OCI-LY7 (cell line): ENCODE results near the gene ITGA8. TPM values are rescaled to one million over a fixed set of nuclear protein-coding genes. Genes with fewer than 3 reads are reported as not detected.

ENCODE experiments used
- BruUV-seq: library from RNA; stranded (reverse); fragments of 400-500 nt; replicated peaks from 2 replicates; lab custom pipeline; 2021; lab: Mats Ljungman, UMichigan
- CTCF ChIA-PET: fragments of 300-600 bp; sonication (Branson Sonifier 250); formaldehyde crosslinking; loops from one replicate; lab custom pipeline; 2022; ENCODE audit warnings: antibody characterized with exemption; ENCODE audit not compliant: unreplicated experiment; lab: Charles Lee
- POLR2A ChIA-PET: fragments of 300-600 bp; sonication (Branson Sonifier 250); formaldehyde crosslinking; loops from one replicate; lab custom pipeline; 2022; ENCODE audit warnings: antibody characterized with exemption; lab: Charles Lee
- DNase-seq: peaks from one replicate; pipeline ENCODE4 v3.0.0-alpha.2; 2015; ENCODE audit warnings: low spot score
- H2AFZ ChIP-seq: fragments of 200-600 bp; sonication (generic), shearing (Covaris generic); 2 replicates; pipeline ENCODE4 v1.6.1; 2014; ENCODE audit warnings: mild to moderate bottlenecking, antibody characterized with exemption, low read length, moderate library complexity
- H3K27ac ChIP-seq: fragments of 200-600 bp; sonication (generic); 2 replicates; pipeline ENCODE4 v1.5.1; 2014; ENCODE audit warnings: mixed run types, low read depth, mild to moderate bottlenecking, moderate library complexity, low read length, inconsistent platforms; ENCODE audit not compliant: poor library complexity, severe bottlenecking
- H3K36me3 ChIP-seq: fragments of 200-600 bp; sonication (generic); 2 replicates; pipeline ENCODE4 v1.6.1; 2014; ENCODE audit warnings: mild to moderate bottlenecking, antibody characterized with exemption, low read length, moderate library complexity, mixed read lengths; ENCODE audit not compliant: insufficient read depth
- H3K4me1 ChIP-seq: fragments of 200-600 bp; sonication (generic); 2 replicates; pipeline ENCODE4 v1.5.1; 2014; ENCODE audit warnings: mild to moderate bottlenecking, low read length; ENCODE audit not compliant: insufficient read depth, poor library complexity, severe bottlenecking
- H3K4me2 ChIP-seq: fragments of 200-600 bp; sonication (generic); 2 replicates; pipeline ENCODE4 v1.6.1; 2014; ENCODE audit warnings: mild to moderate bottlenecking, low read length
- H3K4me3 ChIP-seq: fragments of 200-600 bp; sonication (generic); 2 replicates; pipeline ENCODE4 v1.5.1; 2014; ENCODE audit warnings: mild to moderate bottlenecking, low read depth, low read length; ENCODE audit not compliant: poor library complexity, severe bottlenecking
- H3K79me2 ChIP-seq: fragments of 200-600 bp; sonication (generic); 2 replicates; pipeline ENCODE4 v1.6.1; 2016; ENCODE audit warnings: low read depth, mild to moderate bottlenecking, low read length, moderate library complexity, mixed read lengths; ENCODE audit not compliant: insufficient read depth
- H3K9me2 ChIP-seq: fragments of 200-600 bp; sonication (generic); 2 replicates; pipeline ENCODE4 v1.6.1; 2016; ENCODE audit warnings: mild to moderate bottlenecking, low read length, mixed read lengths; ENCODE audit not compliant: insufficient read depth
- H3K9me3 ChIP-seq: fragments of 200-600 bp; sonication (generic); 2 replicates; pipeline ENCODE4 v1.6.1; 2014; ENCODE audit warnings: mild to moderate bottlenecking, mixed run types, low read length, mixed read lengths
- H4K20me1 ChIP-seq: fragments of 200-600 bp; sonication (generic); 2 replicates; pipeline ENCODE4 v1.6.1; 2014; ENCODE audit warnings: mild to moderate bottlenecking, antibody characterized with exemption, low read length, moderate library complexity, mixed read lengths; ENCODE audit not compliant: insufficient read depth
- EZH2phosphoT487 ChIP-seq: fragments of 200-600 bp; sonication (generic); IDR thresholded peaks from 2 replicates; pipeline ENCODE4 v1.6.1; 2018; ENCODE audit warnings: low read depth, borderline replicate concordance, mild to moderate bottlenecking, mixed run types, antibody characterized with exemption, low read length, moderate library complexity, mixed read lengths
- intact Hi-C: fragments of 100-400 bp; cut with micrococcal nuclease; formaldehyde crosslinking; loops from one replicate; pipeline ENCODE4 v1.10.0; 2022; ENCODE audit not compliant: unreplicated experiment
- total RNA-seq, 2 experiments: library from RNA; depleted of rRNA in 1 of 2; stranded (reverse); fragments of >200 nt in 1 of 2; shearing (Covaris generic) in 1 of 2; gene quantifications; 2 replicates each; pipeline ENCODE4 v1.2.3, GENCODE V29; 2014 to 2022
- TF ChIP-seq, protein P1 (sequence below): fragments of 200-600 bp; sonication (generic); conservative IDR thresholded peaks from 2 replicates; pipeline ENCODE4 v1.5.1; 2014; ENCODE audit warnings: mild to moderate bottlenecking, antibody characterized with exemption, low read length, moderate library complexity, mixed read lengths

ITGA8 gene
- total RNA-seq, 2 experiments from 2014 or later = not detected

DNA sequence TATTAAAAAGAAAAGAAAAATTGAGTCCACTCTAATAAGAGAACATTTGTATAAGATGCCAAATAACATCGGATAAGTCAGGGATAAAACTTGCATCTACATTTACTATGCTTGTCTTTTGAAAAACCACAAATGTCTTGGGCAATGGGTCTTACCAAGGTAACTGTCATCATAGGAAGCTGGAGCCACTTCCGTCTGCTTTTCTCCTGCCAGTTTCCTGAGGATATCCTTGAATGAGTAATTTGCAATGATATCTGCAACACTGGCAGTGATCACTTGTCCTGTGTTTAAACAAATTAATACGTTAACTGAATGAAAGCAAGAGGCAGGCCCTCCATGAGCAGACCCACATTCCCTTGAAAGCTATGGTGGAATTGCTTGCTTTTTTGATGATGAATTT lies 47.3 kb downstream of the ITGA8 start:
- ChIA-PET CTCF (no interaction called here), POLR2A (interaction anchor here (0.6 to 0.8 kb wide), 4 partner anchors 144 to 655 kb away, joined by 3 to 5 read pairs (median 4); no protein-coding TSS in a partner anchor)
- no peak for TF ChIP-seq EZH2phosphoT487
- TF ChIP-seq, protein P1, sequence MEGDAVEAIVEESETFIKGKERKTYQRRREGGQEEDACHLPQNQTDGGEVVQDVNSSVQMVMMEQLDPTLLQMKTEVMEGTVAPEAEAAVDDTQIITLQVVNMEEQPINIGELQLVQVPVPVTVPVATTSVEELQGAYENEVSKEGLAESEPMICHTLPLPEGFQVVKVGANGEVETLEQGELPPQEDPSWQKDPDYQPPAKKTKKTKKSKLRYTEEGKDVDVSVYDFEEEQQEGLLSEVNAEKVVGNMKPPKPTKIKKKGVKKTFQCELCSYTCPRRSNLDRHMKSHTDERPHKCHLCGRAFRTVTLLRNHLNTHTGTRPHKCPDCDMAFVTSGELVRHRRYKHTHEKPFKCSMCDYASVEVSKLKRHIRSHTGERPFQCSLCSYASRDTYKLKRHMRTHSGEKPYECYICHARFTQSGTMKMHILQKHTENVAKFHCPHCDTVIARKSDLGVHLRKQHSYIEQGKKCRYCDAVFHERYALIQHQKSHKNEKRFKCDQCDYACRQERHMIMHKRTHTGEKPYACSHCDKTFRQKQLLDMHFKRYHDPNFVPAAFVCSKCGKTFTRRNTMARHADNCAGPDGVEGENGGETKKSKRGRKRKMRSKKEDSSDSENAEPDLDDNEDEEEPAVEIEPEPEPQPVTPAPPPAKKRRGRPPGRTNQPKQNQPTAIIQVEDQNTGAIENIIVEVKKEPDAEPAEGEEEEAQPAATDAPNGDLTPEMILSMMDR = no peak
- Histone ChIP-seq H3K36me3 (no peaks in the 10 kb centered on the region), H3K9me3 (no peaks in the 10 kb centered on the region), H2AFZ (no peak overlapping the region), H3K79me2 (no peaks in the 10 kb centered on the region), H3K4me2 (no peak overlapping the region), H3K4me3 (no peak overlapping the region), H4K20me1 (no peaks in the 10 kb centered on the region), H3K27ac (no peak overlapping the region), H3K4me1 (no peaks in the 10 kb centered on the region), H3K9me2 (no peaks in the 10 kb centered on the region)
- no peak for DNase-seq
- no TSS peak for BruUV-seq
- intact Hi-C loops = no loop called here

DNA sequence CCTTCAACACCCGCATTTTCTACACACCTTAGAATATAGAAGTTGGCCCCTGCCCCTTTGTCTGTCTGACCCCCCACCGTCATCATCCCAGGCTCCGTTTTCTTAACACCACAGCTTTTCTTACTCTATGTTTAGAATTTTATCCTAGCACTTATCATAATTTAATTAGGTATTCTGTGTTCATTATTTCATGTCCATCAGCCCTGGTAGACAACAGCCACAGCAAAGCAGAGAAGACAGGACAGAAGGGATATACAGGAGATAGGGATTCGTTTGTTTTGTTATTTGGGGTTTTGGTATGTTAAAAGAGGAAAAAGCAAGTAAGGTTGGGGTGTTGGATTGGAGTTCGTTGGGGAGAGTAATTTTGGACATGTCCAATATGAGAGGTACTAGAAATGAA lies 48.8 kb downstream of the ITGA8 start:
- H4K20me1 ChIP-seq = no peaks in the 10 kb centered on the region
- POLR2A ChIA-PET = no interaction called here
- H3K79me2 ChIP-seq = no peaks in the 10 kb centered on the region
- CTCF ChIA-PET = no interaction called here
- H3K4me1 ChIP-seq = no peaks in the 10 kb centered on the region
- intact Hi-C loops = no loop called here
- H3K4me2 ChIP-seq = no peak overlapping the region
- no peak for DNase-seq
- H2AFZ ChIP-seq = no peak overlapping the region
- no TSS peak for BruUV-seq
- no peak for TF ChIP-seq EZH2phosphoT487
- TF ChIP-seq, protein P1 = no peak
- H3K36me3 ChIP-seq = no peaks in the 10 kb centered on the region
- H3K4me3 ChIP-seq = no peak overlapping the region
- H3K9me3 ChIP-seq = no peaks in the 10 kb centered on the region
- H3K27ac ChIP-seq = no peak overlapping the region
- no peaks in the 10 kb centered on the region for H3K9me2 ChIP-seq

DNA sequence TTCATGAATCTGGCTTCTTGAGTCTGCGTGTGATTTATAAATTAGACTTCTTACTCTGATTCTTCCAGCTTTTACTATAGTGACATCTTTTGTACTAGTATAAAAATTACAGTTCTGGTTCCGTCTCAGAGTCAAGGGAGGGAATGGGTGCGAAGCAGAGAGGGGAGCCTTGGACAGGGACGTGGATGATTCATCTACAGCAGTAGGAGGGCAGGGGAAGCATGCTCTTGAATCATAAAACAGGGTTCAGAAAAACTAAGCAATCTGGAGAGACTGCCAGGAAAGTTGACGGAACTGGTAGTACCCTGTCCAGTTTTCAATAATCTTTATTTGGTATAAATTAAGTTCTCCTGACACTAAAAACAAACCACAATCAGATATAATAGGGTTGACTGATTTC lies 58.1 kb downstream of the ITGA8 start:
- Histone ChIP-seq H3K4me2 (no peak overlapping the region), H3K27ac (no peak overlapping the region), H3K9me3 (no peaks in the 10 kb centered on the region), H2AFZ (no peak overlapping the region), H4K20me1 (no peaks in the 10 kb centered on the region), H3K9me2 (no peaks in the 10 kb centered on the region), H3K36me3 (no peaks in the 10 kb centered on the region), H3K4me3 (no peak overlapping the region), H3K4me1 (no peaks in the 10 kb centered on the region), H3K79me2 (no peaks in the 10 kb centered on the region)
- DNase-seq = no peak
- intact Hi-C loops = no loop called here
- TF ChIP-seq, protein P1 = no peak
- no peak for TF ChIP-seq EZH2phosphoT487
- CTCF ChIA-PET = no interaction called here
- POLR2A ChIA-PET = interaction anchor here (0.7 kb wide), 1 partner anchor 1616 kb away, joined by 5 read pairs; no protein-coding TSS in a partner anchor
- BruUV-seq = no TSS peak
